ENCODE results near the gene DKK3.

The DKK3 gene

DNA sequence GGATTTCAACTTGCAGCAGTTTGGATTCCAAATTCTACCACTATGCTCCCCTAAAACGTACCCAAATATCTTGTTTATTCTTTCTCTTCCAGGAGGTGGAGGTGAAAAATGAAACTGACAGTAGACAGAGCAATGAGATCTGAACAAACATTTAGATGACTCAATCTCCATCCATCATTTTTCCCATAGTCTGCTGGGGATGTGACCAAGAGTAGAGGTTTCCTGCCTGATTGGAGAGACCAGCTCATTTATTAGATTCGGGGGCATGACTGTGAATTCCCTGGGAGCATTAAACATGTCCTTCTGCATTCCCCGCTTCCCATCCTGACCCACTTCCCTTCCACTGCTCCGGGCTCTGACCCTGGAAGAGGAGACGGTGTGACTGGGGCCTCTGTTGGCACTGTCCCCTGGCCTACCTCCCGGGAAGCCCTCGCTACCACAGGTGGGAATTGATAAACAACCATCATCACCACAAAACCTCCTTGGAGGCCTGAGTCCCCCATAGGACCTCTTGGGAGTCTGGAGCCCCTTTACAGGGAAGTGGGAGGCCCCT lies 20.3 kb downstream of the DKK3 start:
- no peak for TF ChIP-seq POLR2A (IDR thresholded peaks at IDR 0.05; ENCODE audit: low read length)
- no peak for DNase-seq

DNA sequence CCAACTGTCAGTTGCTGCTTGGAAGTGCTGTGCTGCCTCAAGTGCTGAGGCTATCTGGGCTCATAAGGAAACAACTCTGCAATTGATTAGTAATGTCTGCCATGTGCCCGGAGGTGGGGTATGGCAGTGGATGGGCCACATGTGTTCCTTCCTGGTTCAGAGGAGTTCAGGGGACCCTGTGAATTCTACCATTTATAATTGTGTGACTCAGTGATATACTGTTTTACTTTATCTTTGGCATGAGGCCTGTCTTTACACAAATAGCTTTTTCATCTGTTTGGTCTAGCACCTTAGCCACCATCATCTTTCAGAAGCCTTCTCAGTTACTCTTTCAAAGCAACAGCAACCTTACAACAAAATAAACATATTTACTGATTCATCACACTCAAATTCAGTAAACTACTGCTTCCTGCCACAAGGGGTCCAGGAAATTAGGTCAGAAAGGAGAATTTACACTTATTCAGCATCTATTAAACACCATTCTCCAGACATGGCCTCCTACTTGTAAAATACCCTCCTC lies 20.9 kb downstream of the DKK3 start:
- peak; percentile 4 to 26 for DNase-seq
- TF ChIP-seq POLR2A (IDR thresholded peaks at IDR 0.05; ENCODE audit: low read length): no peak
- no peak for TF ChIP-seq GATA1 (IDR thresholded peaks at IDR 0.05; ENCODE audit: low read depth, low read length)

DNA sequence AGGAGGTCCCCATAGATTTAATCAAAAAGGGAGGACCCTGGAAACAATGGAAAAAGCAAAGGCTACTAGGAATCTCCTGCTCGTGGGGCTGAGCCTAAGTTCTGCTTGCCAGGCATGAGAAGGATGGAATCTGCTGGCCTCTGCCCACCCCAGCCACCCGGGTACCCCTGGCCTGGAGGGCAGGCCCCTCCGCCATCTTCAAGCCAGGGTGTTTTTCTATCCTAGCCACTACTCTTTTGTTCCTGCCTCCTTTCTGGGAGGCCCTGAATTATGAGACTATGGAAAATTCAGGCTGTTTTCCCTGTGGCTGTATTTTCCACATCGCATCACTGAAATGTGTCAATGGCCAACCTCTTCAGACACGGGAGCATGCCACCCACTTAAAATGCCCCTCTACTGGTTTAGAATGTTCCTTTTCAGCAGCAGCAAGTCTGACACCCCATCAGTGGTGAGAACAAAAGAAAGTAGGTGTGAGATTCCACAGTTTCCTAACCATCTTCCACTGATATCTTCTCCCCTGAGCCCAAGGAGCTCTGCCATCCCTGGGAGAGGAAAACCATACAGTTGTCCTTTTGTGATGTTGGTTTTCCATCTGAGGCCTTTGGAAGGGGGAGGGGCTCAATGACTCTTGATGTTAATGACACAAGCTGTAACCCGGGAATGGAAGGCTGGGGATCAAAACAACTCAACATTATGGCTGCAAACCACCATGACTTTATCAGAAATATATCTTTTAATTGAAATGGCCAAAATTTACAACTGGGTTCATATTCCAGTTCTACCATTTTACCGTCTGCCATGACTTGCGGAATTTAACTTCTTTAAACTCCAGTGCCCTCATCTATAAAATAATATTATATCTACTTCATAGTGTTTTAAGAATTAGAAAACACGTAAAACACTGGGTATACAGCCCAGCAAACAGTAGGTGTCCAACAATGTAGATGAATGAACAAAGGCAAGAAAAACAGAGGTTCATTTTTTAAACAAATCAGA lies 22.2 kb downstream of the DKK3 start:
- DNase-seq: no peak
- TF ChIP-seq GATA1 (IDR thresholded peaks at IDR 0.05; ENCODE audit: low read depth, low read length) (no peak), POLR2A (IDR thresholded peaks at IDR 0.05; ENCODE audit: low read length) (no peak)

DNA sequence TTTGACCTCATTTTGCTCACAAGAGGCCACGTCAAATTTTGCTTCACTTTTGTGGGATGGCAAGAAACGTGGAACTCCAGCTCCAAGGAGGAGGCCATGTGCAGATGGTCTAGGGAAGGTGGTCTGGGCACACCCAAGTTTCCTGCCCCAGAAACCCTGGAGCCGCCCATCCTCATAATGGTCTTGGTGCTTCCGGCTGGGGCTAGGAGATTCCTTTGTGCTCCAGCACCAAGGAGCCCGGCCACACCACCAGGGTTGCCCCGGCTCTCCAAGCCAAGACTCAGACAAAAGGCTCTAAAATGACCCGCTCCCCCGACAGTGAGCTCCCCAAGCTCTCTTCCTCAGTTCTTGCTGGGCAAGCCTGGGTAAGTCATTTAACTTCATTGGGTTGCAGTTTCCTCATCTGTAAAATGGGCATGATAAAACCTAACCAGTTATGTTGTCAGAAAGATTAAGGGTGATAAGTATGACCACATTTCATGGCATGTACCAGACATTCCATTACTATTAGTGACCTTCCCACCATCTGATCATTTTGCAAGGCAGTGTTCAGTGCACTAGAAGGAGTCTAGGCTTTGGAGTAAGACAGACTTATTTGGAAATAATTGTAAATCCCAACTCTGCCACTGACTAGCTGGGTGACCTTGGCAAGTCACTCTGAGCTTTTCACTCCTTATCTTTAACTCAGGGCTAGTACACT lies 23.3 kb downstream of the DKK3 start:
- TF ChIP-seq GATA1 (IDR thresholded peaks at IDR 0.05; ENCODE audit: low read depth, low read length): no peak
- no peak for TF ChIP-seq POLR2A (IDR thresholded peaks at IDR 0.05; ENCODE audit: low read length)
- DNase-seq: no peak

DNA sequence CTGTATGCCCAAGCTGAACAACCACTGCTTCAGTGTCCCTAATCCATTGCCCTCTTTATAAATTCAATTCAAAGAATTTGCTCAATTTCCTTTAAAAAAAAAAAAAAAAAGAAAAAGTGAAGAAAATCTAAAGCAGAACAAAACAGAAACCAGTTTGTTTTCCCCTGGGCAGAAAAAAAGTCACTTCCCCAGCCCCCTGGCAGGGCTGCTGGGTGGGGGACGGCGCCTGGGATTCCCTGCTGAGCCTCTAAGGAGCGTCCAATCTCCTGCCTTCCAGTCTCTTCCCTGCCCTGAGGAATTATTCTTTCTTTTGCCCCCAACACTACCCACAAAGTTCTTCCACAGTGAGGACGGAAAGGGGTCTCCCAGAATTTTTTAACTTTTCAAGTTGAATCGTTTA lies 23.9 kb downstream of the DKK3 start:
- TF ChIP-seq GATA1 (IDR thresholded peaks at IDR 0.05; ENCODE audit: low read depth, low read length) (no peak), POLR2A (IDR thresholded peaks at IDR 0.05; ENCODE audit: low read length) (no peak)
- no peak for DNase-seq

DNA sequence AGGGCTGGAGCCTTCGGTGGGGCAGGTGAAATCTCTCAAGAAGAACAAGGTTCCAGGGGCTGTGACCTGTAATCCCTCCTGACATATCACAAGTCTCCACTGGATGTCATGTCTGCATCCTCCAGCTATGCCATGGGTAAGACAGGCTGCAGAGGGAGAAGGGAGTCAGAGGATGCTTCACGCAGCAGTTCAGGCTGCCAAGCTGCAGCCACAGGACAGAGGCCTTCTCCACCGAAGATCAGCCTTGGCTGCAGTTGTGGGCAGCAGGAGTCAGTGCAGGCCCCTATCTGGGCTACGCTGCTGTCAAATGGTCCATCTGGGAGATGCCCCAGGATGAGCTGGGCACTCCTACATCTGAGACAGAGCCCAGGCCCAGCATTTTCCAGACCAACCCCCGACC lies 25.0 kb downstream of the DKK3 start:
- no peak for TF ChIP-seq GATA1 (IDR thresholded peaks at IDR 0.05; ENCODE audit: low read depth, low read length)
- TF ChIP-seq POLR2A (IDR thresholded peaks at IDR 0.05; ENCODE audit: low read length): no peak
- no peak for DNase-seq

DNA sequence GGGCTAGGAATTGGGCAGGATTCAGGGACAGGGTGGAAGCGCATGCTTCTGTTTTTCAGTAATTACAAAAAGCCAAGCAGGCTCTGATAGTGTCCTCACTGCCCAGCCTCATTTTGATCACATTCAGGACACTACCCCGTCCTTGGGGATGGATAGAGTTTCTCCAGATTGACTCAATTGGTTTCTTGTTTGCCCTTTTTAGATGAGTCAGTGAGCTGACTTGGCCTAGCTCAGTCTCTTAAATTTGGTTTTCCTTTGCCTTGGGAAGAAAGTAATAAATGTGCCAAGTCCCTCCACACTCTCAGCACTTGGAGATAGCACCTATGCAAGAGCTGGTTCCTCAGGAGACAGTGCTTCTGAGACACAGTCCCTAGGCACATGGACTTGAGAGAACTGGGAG lies 25.5 kb downstream of the DKK3 start:
- no peak for TF ChIP-seq POLR2A (IDR thresholded peaks at IDR 0.05; ENCODE audit: low read length)
- no peak for TF ChIP-seq GATA1 (IDR thresholded peaks at IDR 0.05; ENCODE audit: low read depth, low read length)
- no peak for DNase-seq

DNA sequence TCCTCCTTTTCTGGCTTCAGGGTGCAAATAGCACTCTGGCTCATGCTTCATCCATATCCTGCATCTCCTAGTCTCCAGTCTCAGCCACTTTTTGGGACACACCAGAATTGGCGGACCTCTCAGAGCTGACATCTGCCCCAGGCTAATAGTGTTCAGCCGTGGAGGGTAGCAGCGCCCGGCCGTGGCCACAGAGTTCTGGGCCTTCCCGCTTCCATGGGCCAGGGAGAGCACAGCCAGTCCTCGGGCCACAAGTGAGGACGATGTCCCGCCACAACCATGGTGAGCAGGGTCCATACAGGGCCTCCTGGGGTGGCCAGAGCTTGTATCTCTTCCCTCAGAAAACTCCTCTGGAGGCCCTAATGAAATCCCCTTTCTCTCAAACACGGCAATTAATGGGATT lies 26.0 kb downstream of the DKK3 start:
- TF ChIP-seq POLR2A (IDR thresholded peaks at IDR 0.05; ENCODE audit: low read length) (no peak), GATA1 (IDR thresholded peaks at IDR 0.05; ENCODE audit: low read depth, low read length) (no peak)
- DNase-seq: no peak

DNA sequence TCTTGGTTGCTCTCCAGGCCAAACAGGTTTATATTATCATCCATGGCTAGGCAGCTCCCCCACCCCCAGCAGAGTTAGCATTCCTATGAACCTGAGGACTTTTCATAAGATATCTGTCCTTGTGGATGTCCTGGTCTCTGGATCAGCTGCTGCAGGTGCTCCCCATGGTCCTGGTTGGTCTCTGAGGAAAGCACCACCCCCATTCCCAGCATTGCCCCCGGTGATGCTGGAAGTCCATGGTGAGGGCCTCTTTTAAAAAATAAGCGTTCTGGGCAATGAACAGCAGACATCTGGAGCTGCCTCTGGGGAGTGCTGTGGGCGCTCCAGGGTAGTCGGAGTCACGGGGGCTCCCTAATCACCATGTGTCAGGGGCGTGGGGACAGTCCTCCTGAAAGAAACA lies 26.6 kb downstream of the DKK3 start:
- DNase-seq: no peak
- TF ChIP-seq POLR2A (IDR thresholded peaks at IDR 0.05; ENCODE audit: low read length) (no peak), GATA1 (IDR thresholded peaks at IDR 0.05; ENCODE audit: low read depth, low read length) (no peak)

DNA sequence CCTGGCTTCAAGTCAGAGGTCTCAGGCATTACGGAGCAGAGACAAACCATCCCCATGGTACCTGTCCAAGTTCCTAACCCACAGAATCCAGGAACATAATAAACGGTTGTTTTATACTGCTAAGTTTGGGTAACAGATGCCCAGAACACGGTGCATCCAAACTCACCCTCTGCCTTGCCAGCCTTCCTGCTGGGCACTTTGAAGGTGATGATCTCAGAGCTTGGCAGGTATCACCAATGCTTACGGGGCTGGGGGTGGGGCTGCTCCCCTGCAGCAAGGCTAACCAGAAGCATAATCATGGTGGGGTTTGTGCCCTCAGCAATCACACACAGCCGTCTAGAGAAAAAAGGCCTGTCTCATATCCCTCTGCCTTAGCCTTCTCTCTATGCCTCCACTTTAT lies 27.1 kb downstream of the DKK3 start:
- no peak for TF ChIP-seq POLR2A (IDR thresholded peaks at IDR 0.05; ENCODE audit: low read length)
- no peak for DNase-seq

DNA sequence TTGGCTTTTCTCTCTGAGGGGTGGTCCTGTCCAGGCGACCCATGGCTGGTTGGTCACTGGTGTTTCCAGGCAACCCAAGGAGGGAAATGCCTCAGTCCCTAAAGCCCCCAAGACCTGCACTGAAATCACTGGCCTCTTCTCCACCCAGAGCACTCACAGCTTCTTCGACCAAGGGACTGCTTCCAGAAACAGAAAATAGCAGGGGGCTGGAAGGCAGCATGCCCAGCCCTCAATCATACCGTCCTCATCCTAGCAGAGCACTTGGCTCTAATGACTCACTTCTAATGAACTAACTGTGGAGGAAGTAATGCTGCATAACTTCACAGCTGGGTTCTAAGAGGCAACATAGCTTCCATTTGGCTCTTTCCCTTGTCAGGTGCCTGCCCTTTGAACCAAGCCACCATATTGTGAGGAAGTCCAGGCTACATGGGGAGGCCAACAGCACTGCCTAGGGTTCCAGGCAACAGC lies 27.6 kb downstream of the DKK3 start:
- DNase-seq: no peak
- TF ChIP-seq POLR2A (IDR thresholded peaks at IDR 0.05; ENCODE audit: low read length) (no peak), GATA1 (IDR thresholded peaks at IDR 0.05; ENCODE audit: low read depth, low read length) (no peak)

DNA sequence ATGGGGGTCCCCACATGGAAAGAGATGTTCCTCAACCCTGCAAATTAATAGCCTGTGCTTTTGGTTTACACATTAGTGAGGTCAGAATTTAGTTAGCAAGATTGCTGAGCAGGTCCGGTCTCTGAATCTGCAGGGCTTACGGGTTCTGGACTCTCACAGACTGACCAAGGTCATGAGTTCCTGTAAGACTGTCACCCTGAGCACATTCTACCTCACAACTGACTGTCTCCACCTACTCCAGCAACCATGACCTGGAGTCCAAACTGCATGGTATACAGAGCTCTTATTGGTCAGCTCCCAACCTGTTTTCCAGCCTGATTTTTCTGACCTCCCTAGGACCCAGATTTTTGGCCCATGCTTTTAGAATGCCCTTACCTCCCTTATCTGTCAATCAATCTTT lies 28.2 kb downstream of the DKK3 start:
- no peak for DNase-seq
- TF ChIP-seq POLR2A (IDR thresholded peaks at IDR 0.05; ENCODE audit: low read length): no peak
- no peak for TF ChIP-seq GATA1 (IDR thresholded peaks at IDR 0.05; ENCODE audit: low read depth, low read length)

DNA sequence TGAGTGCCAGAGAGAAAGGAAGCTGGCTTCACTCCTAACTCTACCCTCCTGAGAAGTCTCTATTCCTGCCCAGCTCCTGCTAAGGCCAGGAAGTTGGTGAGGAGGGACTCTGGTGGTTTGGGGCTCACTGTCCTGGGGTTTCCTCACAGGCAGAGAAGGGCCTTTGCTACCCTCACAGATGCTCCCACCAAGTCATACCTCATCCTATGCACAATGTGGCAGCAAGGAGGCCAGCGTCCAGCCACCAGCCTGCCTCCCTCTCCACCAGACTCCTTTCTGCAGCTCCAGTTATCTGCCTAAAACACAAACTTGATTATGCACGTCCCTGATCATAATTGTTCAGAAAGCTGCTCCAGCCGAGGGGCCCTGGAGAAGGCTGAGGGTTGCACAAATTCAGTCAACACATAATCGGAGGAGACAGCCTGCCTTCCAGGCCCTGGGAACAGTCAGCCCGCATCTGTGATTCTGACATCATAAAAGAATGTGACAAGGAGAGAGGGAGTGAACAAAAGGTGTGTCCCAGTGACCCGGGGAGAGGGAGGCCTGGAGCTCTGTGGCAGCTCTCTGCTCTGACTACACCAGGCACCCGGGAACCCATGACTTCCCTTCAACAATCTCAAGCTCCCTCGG lies 28.8 kb downstream of the DKK3 start:
- no peak for TF ChIP-seq POLR2A (IDR thresholded peaks at IDR 0.05; ENCODE audit: low read length)
- no peak for TF ChIP-seq GATA1 (IDR thresholded peaks at IDR 0.05; ENCODE audit: low read depth, low read length)
- no peak for DNase-seq
